ENCODE data around the gene PAEP.

The PAEP gene

GRCh38 chr9:135613946-135614805 lies 52.6 kb downstream of the PAEP start:
- Histone ChIP-seq H3K27ac (no peak overlapping the region), H3K27me3 (no peaks in the 10 kb centered on the region), H3K36me3 (no peaks in the 10 kb centered on the region), H3K9me3 (no peaks in the 10 kb centered on the region), H3K4me3 (ENCODE audit: low read depth in 1 of 2, low read length in 1 of 2) (no peak overlapping the region), H3K4me1 (ENCODE audit: control insufficient read depth in 1 of 2, insufficient read depth in 1 of 2, low read depth in 1 of 2, low read length in 1 of 2) (no peaks in the 10 kb centered on the region)
- no peak for TF ChIP-seq CTCF (IDR thresholded peaks at IDR 0.05)

- H3K4me1 ChIP-seq (ENCODE audit: control insufficient read depth in 1 of 2, insufficient read depth in 1 of 2, low read depth in 1 of 2, low read length in 1 of 2), result no peaks in the 10 kb centered on the region
- TF ChIP-seq CTCF (IDR thresholded peaks at IDR 0.05), result no peak
- no peak overlapping the region for H3K4me3 ChIP-seq (ENCODE audit: low read depth in 1 of 2, low read length in 1 of 2)
- no peak overlapping the region for H3K27ac ChIP-seq
- no peaks in the 10 kb centered on the region for H3K9me3 ChIP-seq
- H3K36me3 ChIP-seq, result no peaks in the 10 kb centered on the region
- no peaks in the 10 kb centered on the region for H3K27me3 ChIP-seq
These were observed 53.5 kb downstream of the PAEP start for GRCh38 chr9:135614821-135615665.

GRCh38 chr9:135615666-135616618 lies 54.4 kb downstream of the PAEP start:
- Histone ChIP-seq H3K9me3 (no peaks in the 10 kb centered on the region), H3K27ac (no peak overlapping the region), H3K4me3 (ENCODE audit: low read depth in 1 of 2, low read length in 1 of 2) (no peak overlapping the region), H3K27me3 (no peaks in the 10 kb centered on the region), H3K4me1 (ENCODE audit: control insufficient read depth in 1 of 2, insufficient read depth in 1 of 2, low read depth in 1 of 2, low read length in 1 of 2) (no peaks in the 10 kb centered on the region), H3K36me3 (no peaks in the 10 kb centered on the region)
- no peak for TF ChIP-seq CTCF (IDR thresholded peaks at IDR 0.05)
